Motor neuron (in vitro differentiated cells): ENCODE data around the gene LRWD1. TPM values are rescaled to one million over a fixed set of nuclear protein-coding genes. Genes with fewer than 3 reads are reported as not detected.

Experiments
- total RNA-seq, 8 experiments: library from RNA; unstranded; fragments of 300-600 nt; gene quantifications; 2 replicates each; pipeline versions ENCODE4 v1.2.3 to v1.2.4, GENCODE V29; 2022

LRWD1 gene
- total RNA-seq, 8 experiments from 2014 or later = 9.1 to 23.5 (median 17.9) TPM

Other genes with a start within 250 kb of the LRWD1 start
- 1 to 10 TPM; 1.0 to 8.1 (median 4.0) TPM for gene SH2B2, start 178.1 kb upstream of the LRWD1 start, total RNA-seq
- gene SPDYE6, start 108.5 kb upstream of the LRWD1 start, total RNA-seq = 1 to 10 TPM in 2 of 8 experiments, under 1 TPM in 6; 0.11 to 10.0 (median 0.40) TPM
- 10 to 100 TPM; 15.2 to 39.6 (median 31.1) TPM for gene PRKRIP1, start 68.6 kb upstream of the LRWD1 start, total RNA-seq
- 10 to 100 TPM in 6 of 8 experiments, 1 to 10 TPM in 2; 5.4 to 45.0 (median 21.4) TPM for gene ORAI2, start 31.4 kb upstream of the LRWD1 start, total RNA-seq
- gene ALKBH4, start 121 bp upstream of the LRWD1 start, total RNA-seq = 10 to 100 TPM in 6 of 8 experiments, 1 to 10 TPM in 2; 6.9 to 16.7 (median 10.7) TPM
- 10 to 100 TPM; 37.3 to 78.3 (median 53.6) TPM for gene POLR2J, start 13.9 kb downstream of the LRWD1 start, total RNA-seq
- gene RASA4B, start 52.8 kb downstream of the LRWD1 start, total RNA-seq = 10 to 100 TPM in 1 of 8 experiments, 1 to 10 TPM in 7; 1.6 to 12.4 (median 5.5) TPM
- gene UPK3BL2, start 78.7 kb downstream of the LRWD1 start, total RNA-seq = 10 to 100 TPM in 2 of 8 experiments, under 1 TPM in 3, not detected in 3; 0.23 to 26.2 (median 0.43) TPM
- gene SPDYE2, start 86.2 kb downstream of the LRWD1 start, total RNA-seq = 1 to 10 TPM in 2 of 8 experiments, under 1 TPM in 2, not detected in 4; 0.11 to 7.2 (median 2.9) TPM
- gene POLR2J3, start 107.6 kb downstream of the LRWD1 start, total RNA-seq = 100 to 1,000 TPM in 1 of 8 experiments, 10 to 100 TPM in 5, 1 to 10 TPM in 2; 6.5 to 111 (median 14.0) TPM
- 10 to 100 TPM in 3 of 8 experiments, 1 to 10 TPM in 5; 1.7 to 19.1 (median 8.6) TPM for gene RASA4, start 151.8 kb downstream of the LRWD1 start, total RNA-seq
- gene UPK3BL1, start 177.8 kb downstream of the LRWD1 start, total RNA-seq = 10 to 100 TPM in 5 of 8 experiments, 1 to 10 TPM in 3; 5.7 to 37.1 (median 11.0) TPM
- 1 to 10 TPM in 2 of 8 experiments, under 1 TPM in 1, not detected in 5; 0.11 to 2.6 (median 2.0) TPM for gene SPDYE2B, start 185.3 kb downstream of the LRWD1 start, total RNA-seq
- gene POLR2J2, start 206.7 kb downstream of the LRWD1 start, total RNA-seq = 10 to 100 TPM in 1 of 8 experiments, 1 to 10 TPM in 4, under 1 TPM in 3; 0.43 to 13.7 (median 1.6) TPM